ENCODE results near the gene DCAF11. TPM values are rescaled to one million over a fixed set of nuclear protein-coding genes. Genes with fewer than 3 reads are reported as not detected.
A peak's percentile ranks its signal among the peaks of the same experiment; 100 is the strongest.

DCAF11 gene
- total and polyA plus RNA-seq, 2 of the 8 experiments (the other 6 are each of a cell fraction or from before 2014, with no cell fraction given), result 60.4 to 63.6 TPM

DNA sequence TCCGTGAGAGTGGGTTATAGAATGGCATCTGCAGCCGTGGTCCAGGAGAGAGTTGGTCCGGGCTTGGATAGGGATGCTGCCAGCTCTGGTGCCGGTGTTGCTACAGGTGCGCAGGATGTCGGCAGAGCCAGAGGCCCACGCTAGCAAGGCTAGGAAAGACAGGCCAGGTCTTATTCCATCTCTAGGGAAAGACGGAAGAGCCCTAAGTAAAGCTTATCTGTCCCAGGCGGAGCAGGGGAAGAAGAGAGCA is 20.9 kb downstream of the DCAF11 start:
- H3K79me1 ChIP-seq (ENCODE audit: low read depth, low read length), result peaks cover 4% of the 10 kb centered on the region; the same call in 1 of the 2 replicates
- H2BK5ac ChIP-seq (ENCODE audit: low read depth, low read length), result peak overlapping the region; percentile 90; the same call in 1 of the 2 replicates
- H2BK20ac ChIP-seq (ENCODE audit: low read length), result no peak overlapping the region
- peak overlapping the region; percentile 17 for H3K18ac ChIP-seq (ENCODE audit: extremely low read depth, low read length)
- H3K27me3 ChIP-seq (replicated peaks in 1 of 4; ENCODE audit: control insufficient read depth in 3 of 4, extremely low read depth in 1 of 4, insufficient read depth in 3 of 4, low read length in 3 of 4), result no peaks in the 10 kb centered on the region
- H3K4me1 ChIP-seq (replicated peaks in 1 of 4; ENCODE audit: control insufficient read depth in 3 of 4, insufficient read depth in 4 of 4, low read length in 3 of 4), result peaks cover 0 to 10% (median 6%) of the 10 kb centered on the region in 4 experiments; a peak in 5 of 7 replicates
- peak overlapping the region; percentile 4; the same call in 1 of the 2 replicates for H2BK15ac ChIP-seq (ENCODE audit: low read length)
- DNase-seq (ENCODE audit: low read depth in 1 of 2, low spot score in 2 of 2), result no peak
- H2BK120ac ChIP-seq (replicated peaks; ENCODE audit: low read depth, low read length), result no peak overlapping the region
- no peak overlapping the region for H3K23ac ChIP-seq (ENCODE audit: insufficient read length)
- 15% methylated on average over 9 of the region's 9 CpGs; no CpG with 5 or more reads in 1 of the 2 experiments for WGBS, 2 experiments (ENCODE audit: extremely low coverage in 1 of 2, insufficient coverage in 1 of 2, insufficient read length in 1 of 2, insufficient replicate concordance in 2 of 2, low coverage in 1 of 2, low lambda C conversion rate in 2 of 2, missing lambda C conversion rate in 1 of 2)
- H2AK5ac ChIP-seq (ENCODE audit: low read depth, low read length), result no peak overlapping the region
- no peak overlapping the region for H3K56ac ChIP-seq (replicated peaks; ENCODE audit: insufficient read length, low read depth, low read length)
- peaks cover 5% of the 10 kb centered on the region; the same call in 1 of the 2 replicates for H3K23me2 ChIP-seq (ENCODE audit: low read depth, low read length)
- POLR2A ChIA-PET (ENCODE audit: partially characterized antibody), result interaction anchor here (0.8 to 10.5 kb wide), 15 partner anchors 8 to 136 kb away, joined by 3 to 118 read pairs (median 7); partner anchors contain the start of genes CHMP4A, DCAF11, IRF9 and NRL
- peak overlapping the region; percentile 81 to 95 for H3K4me2 ChIP-seq (ENCODE audit: insufficient read depth in 1 of 2, low read depth in 2 of 2, low read length in 2 of 2)
- H3K27ac ChIP-seq (ENCODE audit: low read depth, low read length), result peak overlapping the region; percentile 14; the same call in 1 of the 2 replicates
- no peaks in the 10 kb centered on the region for H3K9me3 ChIP-seq (ENCODE audit: insufficient read depth in 2 of 2, low read depth in 1 of 2, low read length in 1 of 2)
- H2AFZ ChIP-seq (ENCODE audit: low read length), result peak overlapping the region; percentile 94
- H3K36me3 ChIP-seq (ENCODE audit: control insufficient read depth in 2 of 4, insufficient read depth in 4 of 4, low read length in 3 of 4), result peaks cover 8 to 25% (median 14%) of the 10 kb centered on the region in 4 experiments; a peak in 6 of 8 replicates
- peaks cover 0 to 12% of the 10 kb centered on the region in 2 experiments; a peak in 2 of 4 replicates for H3K79me2 ChIP-seq (ENCODE audit: control insufficient read depth in 1 of 2, insufficient read depth in 2 of 2, low read length in 2 of 2)
- no peak overlapping the region for H3K14ac ChIP-seq (ENCODE audit: insufficient read length)
- peak overlapping the region in 3 of 4 experiments; percentile 42 to 66 (median 50); a peak in 3 of 7 replicates for H3K9ac ChIP-seq (replicated peaks in 1 of 4; ENCODE audit: extremely low read depth in 1 of 4, low read depth in 3 of 4, low read length in 3 of 4)
- H2BK12ac ChIP-seq (ENCODE audit: low read depth, low read length), result no peak overlapping the region; the same call in 1 of the 2 replicates
- peak overlapping the region; percentile 34 for H4K5ac ChIP-seq (ENCODE audit: insufficient read length, low read depth, low read length)
- H4K91ac ChIP-seq (replicated peaks; ENCODE audit: insufficient read length, low read length), result no peak overlapping the region
- peaks cover 0 to 1% of the 10 kb centered on the region in 2 experiments for H4K20me1 ChIP-seq (replicated peaks in 1 of 2; ENCODE audit: control insufficient read depth in 1 of 2, insufficient read depth in 2 of 2, low read length in 2 of 2)
- H3K4me3 ChIP-seq (ENCODE audit: extremely low read depth in 1 of 4, insufficient read depth in 2 of 4, low read depth in 3 of 4, low read length in 4 of 4), result peak overlapping the region; percentile 64 to 100 (median 75)
- no peak for FAIRE-seq
- no peak overlapping the region for H3K4ac ChIP-seq (replicated peaks; ENCODE audit: insufficient read length, low read depth, low read length)
- CTCF ChIA-PET (ENCODE audit: partially characterized antibody), result interaction anchor here (1.0 to 1.7 kb wide), 6 partner anchors 12 to 77 kb away, joined by 3 to 7 read pairs (median 4); partner anchors contain the start of genes IRF9, PSME2 and RNF31
- peak overlapping the region; percentile 64; the same call in 1 of the 2 replicates for H4K8ac ChIP-seq (ENCODE audit: extremely low read depth, insufficient read depth, low read length)
- TF ChIP-seq BACH1 (IDR thresholded peaks at IDR 0.05; ENCODE audit: low read length), result no peak
- no peak for TF ChIP-seq ATF2 (IDR thresholded peaks at IDR 0.05; ENCODE audit: low read length)
- no peak for TF ChIP-seq CEBPB (IDR thresholded peaks at IDR 0.05; ENCODE audit: low read depth, low read length)
- TF ChIP-seq BCL11A (IDR thresholded peaks at IDR 0.05; ENCODE audit: low read depth in 2 of 2, low read length in 2 of 2), result no peak

Measured in H1 (cell line).